ENCODE data around the gene SH3YL1.
"Not testable (repeated sequence)": the region's sequence is repeated elsewhere in the genome, so short reads cannot be mapped to it uniquely, and the experiment has no call there.

Gene SH3YL1

GRCh38 chr2:185221-185620, 78.6 kb downstream of the SH3YL1 start:
- in situ Hi-C loops (cut with HindIII; ENCODE audit: low sequenced_read_pairs): no loop called here

GRCh38 chr2:184695-185094, 79.1 kb downstream of the SH3YL1 start:
- in situ Hi-C loops (cut with HindIII; ENCODE audit: low sequenced_read_pairs): no loop called here

GRCh38 chr2:182509-183122, 81.2 kb downstream of the SH3YL1 start:
- in situ Hi-C loops (cut with HindIII; ENCODE audit: low sequenced_read_pairs): no loop called here

GRCh38 chr2:180311-180710, 83.5 kb downstream of the SH3YL1 start:
- in situ Hi-C loops (cut with HindIII; ENCODE audit: low sequenced_read_pairs): no loop called here

- in situ Hi-C loops (cut with HindIII; ENCODE audit: low sequenced_read_pairs): no loop called here
Observed at GRCh38 chr2:179886-180285, 83.9 kb downstream of the SH3YL1 start.

GRCh38 chr2:177733-178132, 86.1 kb downstream of the SH3YL1 start:
- in situ Hi-C loops (cut with HindIII; ENCODE audit: low sequenced_read_pairs): no loop called here

GRCh38 chr2:176917-177316, 86.9 kb downstream of the SH3YL1 start:
- in situ Hi-C loops (cut with HindIII; ENCODE audit: low sequenced_read_pairs): no loop called here

- in situ Hi-C loops (cut with HindIII; ENCODE audit: low sequenced_read_pairs): no loop called here
Observed at GRCh38 chr2:175880-176820, 87.7 kb downstream of the SH3YL1 start.

- in situ Hi-C loops (cut with HindIII; ENCODE audit: low sequenced_read_pairs): no loop called here
Observed at GRCh38 chr2:175161-175786, 88.6 kb downstream of the SH3YL1 start.

- in situ Hi-C loops (cut with HindIII; ENCODE audit: low sequenced_read_pairs): not testable (repeated sequence)
Observed at GRCh38 chr2:172120-172519, 91.7 kb downstream of the SH3YL1 start.

GRCh38 chr2:169741-170140, 94.1 kb downstream of the SH3YL1 start:
- in situ Hi-C loops (cut with HindIII; ENCODE audit: low sequenced_read_pairs): no loop called here

Measured in DLD1 (cell line).